NCI-H345 (cell line): ENCODE measurements around the gene COX19.
"Not testable (repeated sequence)": the region's sequence is repeated elsewhere in the genome, so short reads cannot be mapped to it uniquely, and the experiment has no call there.

ENCODE experiments used
- DNase-seq: peaks from one replicate; lab custom pipeline; 2025; lab: John Stamatoyannopoulos, UW

COX19 gene

GRCh38 chr7:1010226-1010625, 34.9 kb upstream of the COX19 start:
- DNase-seq = no peak

GRCh38 chr7:1009747-1010146, 34.4 kb upstream of the COX19 start:
- no peak for DNase-seq

DNA sequence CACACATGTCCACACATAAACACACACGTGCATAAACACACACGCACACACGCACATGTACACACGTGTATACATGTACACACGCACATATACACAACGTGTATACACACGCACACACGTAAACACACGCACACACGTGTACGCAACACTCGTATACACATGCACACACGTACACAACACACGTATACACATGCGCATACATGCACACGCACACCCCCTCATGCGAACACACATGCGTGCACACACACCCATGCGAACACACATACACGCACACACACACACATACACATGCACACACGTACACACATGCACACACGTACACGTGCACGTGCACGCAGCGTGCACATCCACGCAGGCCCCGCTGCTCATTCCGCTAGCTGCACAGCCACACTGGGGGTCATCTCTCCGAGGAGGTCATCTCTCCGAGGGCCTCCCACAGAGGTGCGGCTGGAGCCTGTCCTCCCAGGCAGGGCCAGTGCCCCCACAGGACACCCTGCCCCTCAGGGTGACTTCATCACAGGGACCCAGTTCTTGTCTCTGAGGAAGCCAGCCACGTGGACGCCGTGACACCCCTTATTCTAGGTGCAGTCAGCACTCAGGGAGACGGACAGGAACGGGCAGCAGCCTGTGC, 33.5 kb upstream of the COX19 start:
- no peak for DNase-seq

DNA sequence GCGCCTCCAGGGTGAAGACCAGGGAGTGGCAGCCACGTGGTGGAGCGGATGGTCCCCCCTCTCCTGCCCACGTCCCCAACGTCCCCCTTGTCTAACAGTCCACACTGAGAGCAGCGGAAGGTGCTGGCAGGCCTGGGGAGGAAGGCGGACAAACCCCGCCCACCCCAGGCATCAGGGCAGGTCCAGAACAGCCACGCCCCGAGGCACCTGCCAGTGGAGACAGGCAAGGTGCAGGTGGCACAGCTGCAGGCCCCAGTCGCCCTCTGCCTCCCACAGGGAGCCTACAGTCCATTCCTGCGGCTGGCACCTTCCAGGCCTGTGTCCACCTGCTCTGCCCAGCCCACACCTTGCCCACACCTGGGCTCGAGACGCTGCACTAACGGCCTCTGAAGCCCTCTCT, 32.6 kb upstream of the COX19 start:
- DNase-seq = no peak

DNA sequence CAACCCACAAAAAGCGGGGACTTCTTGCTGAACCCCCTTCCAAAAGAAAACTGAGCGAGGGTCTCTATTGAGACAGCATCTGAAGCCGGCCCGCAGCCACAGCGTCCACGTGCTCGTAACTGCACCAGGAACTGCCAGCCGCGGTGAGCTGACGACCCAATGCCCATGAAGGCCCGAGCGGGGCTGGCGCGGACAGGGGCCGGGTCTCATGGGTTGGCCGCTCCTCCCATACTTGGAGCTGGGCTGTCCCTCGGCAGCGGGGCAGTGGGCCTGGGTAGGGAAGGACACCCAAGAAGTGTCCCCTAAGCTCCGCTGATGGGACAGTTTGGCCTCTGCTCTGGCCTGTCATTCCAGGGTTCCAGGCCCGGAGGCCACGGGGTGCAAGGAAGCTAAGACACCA, 30.0 kb upstream of the COX19 start:
- DNase-seq = no peak

- no peak for DNase-seq
Measured at GRCh38 chr7:1004018-1004852, 28.9 kb upstream of the COX19 start.

- not testable (repeated sequence) for DNase-seq
Measured at GRCh38 chr7:1002445-1002844, 27.1 kb upstream of the COX19 start.

DNA sequence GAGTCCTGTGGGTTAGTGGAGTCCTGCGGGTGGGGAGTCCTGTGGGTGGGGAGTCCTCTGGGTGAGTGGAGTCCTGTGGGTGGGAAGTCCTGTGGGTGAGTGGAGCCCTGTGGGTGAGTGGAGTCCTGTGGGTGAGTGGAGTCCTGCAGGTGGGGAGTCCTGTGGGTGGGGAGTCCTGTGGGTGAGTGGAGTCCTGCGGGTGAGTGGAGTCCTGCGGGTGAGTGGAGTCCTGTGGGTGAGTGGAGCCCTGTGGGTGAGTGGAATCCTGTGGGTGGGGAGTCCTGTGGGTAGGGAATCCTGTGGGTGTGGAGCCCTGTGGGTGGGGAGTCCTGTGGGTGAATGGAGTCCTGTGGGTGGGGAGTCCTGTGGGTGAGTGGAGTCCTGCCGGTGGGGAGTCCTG, 26.7 kb upstream of the COX19 start:
- DNase-seq = not testable (repeated sequence)

- DNase-seq = not testable (repeated sequence)
Measured at GRCh38 chr7:1001069-1001770, 25.9 kb upstream of the COX19 start.

DNA sequence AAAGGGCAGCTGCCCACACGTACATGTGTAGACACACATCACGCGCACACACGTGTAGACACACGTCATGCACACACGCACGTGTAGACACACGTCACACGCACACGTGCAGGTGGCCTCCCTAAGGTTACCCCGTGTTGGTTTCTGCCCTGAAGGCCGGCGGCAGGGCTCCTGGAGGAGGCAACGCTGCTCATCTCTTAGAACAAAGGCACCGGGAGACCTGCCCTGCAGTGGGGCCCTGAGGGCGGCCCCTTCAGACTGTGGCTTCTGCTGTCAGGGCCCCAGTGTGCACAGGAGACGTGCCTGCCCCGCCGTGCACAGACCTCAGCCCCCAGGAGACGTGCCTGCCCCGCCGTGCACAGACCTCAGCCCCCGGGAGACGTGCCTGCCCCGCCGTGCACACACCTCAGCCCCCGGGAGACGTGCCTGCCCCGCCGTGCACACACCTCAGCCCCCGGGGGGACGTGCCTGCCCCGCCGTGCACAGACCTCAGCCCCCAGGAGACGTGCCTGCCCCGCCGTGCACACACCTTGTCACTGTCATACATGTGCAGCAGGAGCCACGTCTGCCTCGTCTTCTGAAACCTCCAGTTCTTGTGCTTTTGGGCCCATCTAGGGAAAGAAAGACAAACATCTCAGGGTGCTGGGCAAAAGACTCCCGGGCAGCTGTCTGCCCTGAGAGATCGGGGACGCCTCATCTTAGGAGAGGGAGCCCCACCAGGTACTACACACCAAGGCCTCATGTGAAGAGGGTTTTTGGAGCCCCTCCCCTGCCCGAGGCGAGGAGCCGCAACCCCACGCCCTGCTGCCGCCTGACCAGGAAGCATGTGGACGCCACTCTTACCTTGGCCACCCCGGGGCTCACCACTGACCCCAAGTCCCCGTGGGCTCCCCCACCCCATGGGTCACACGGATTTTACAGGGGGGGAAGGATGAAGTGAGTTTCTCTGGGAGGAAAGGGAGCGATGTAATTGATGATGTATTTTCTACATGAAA, 24.9 kb upstream of the COX19 start:
- DNase-seq = no peak

DNA sequence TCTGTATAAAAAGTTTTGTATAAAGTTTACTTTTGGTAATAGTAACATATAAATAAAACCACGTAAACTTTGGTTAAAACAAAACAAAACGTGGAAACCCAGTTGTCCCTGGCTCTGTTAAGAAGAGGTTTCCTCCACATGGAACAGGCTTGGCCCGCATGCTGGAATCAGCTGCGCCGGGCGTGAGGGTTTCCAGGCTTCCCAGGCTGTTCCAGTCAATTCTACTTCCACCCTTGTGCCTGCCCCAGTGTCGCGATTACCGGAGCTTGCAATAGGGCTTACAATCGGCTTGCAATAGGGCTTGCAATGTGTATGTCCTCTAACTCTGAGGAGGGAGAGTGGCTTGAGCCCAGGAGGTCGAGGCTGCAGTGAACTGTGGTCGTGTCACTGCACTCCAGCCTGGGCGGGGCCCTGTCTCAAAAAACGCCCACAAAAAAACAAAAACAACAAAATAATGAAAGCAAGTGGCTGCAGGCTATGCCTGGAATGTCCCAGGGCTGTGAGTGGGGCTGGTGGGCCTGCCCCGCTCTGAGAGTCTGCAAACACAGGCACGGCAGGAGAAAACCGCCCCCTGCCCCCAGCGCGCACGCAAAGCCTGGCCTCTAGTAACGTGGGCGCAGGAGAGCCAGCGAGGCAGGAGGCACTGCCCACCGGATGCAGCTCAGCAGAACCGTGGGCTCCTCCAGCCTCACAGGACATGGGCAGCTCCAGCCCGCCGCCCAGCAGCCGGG, 24.0 kb upstream of the COX19 start:
- DNase-seq = no peak

- no peak for DNase-seq
Measured at GRCh38 chr7:997404-998395, 22.4 kb upstream of the COX19 start.

DNA sequence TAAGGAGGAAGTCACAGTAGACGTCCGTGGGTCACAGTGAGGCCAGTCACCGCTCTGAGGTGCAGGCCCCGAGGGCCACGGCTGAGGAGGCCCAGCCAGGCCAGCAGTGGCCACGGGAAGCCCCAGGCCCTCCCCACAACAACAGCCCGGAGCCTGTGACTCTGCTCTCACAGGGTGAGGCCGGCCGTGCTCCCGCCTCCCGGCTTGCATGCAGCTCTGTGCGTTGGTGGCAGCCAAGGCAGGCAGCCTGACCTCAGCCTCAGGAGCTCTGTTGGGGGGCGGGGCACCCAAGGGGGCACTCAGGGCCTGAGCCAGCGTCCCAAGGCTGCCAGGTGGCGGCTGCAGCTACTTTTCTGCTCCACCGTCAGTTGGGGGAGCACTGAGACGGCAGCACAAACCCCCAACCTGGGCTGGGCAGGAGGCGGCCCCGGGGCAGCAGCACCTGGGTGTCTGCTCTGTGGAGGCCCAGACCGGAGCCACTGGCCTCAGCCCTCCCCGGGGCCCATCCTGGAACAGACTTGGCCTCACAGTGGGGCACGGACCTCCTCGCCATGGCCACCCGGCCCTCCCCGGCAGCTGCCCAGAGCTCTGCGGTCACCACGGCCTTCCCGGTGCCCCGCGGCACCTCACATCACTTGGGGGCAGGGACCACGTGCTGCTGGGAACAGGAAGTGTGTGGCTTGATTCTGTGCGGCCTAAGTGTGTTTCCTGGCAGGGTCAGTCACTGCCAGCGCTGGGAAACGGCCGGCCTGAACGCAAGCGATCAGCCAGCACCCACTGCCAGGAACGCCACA, 20.9 kb upstream of the COX19 start:
- no peak for DNase-seq

- no peak for DNase-seq
Measured at GRCh38 chr7:995571-995970, 20.2 kb upstream of the COX19 start.

- no peak for DNase-seq
Measured at GRCh38 chr7:994592-995308, 19.4 kb upstream of the COX19 start.

GRCh38 chr7:992709-993607, 17.6 kb upstream of the COX19 start:
- peak; percentile 94 for DNase-seq
